Stimulated activated CD4-positive, alpha-beta T cell treated with anti-CD3 and anti-CD28 coated beads, TNF-alpha, amount 100 ng/mL, for 1 hour (primary cell): ENCODE data around the gene SCN10A.
A peak's percentile ranks its signal among the peaks of the same experiment; 100 is the strongest.

Experiments used
- DNase-seq, 3 donors: peaks; one replicate each; pipeline ENCODE4 v3.0.0-alpha.2; 2020; ENCODE audit warnings: low read depth in 3 of 3, low spot score in 1 of 3

Gene SCN10A

DNA sequence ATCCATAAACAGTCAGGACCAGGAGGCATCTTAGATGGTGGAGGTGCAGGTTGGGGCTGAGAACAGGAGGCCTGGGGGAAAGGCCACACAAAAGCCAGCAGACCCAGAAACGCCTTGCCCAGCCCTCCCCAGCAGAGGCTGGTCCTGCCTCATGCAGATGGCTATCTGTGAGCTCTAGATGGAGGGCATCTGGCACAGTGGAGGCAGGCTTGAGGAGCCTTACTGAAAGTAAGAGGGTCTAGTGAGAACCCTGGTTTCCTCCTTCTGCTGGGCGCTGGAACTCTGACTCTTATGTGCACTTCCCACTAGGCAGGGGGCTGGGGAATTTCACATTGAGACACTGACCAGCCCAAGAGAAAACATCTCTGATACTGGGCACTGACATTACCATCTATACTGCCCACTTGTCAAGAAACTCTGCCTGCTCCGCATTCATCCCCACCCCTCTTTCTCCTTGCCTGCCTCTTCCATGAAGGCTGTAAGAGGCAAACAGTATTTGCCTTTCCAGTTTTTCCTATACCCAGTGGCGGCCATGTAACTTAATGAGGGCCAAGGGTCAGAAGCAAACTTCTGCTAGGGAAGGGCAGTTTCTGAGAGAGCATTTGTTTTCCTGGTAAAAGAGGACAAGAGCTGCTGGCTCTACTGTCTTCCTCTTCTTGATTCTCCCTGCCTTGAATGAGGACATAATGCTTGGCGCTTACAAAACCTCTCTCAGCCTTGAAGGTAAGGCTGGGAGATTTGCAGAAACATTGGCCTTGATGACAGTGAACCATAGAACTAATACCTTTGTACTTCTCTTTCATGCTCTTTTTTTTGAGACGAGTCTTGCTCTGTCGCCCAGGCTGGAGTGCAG lies 162.1 kb downstream of the SCN10A start:
- no peak for DNase-seq

DNA sequence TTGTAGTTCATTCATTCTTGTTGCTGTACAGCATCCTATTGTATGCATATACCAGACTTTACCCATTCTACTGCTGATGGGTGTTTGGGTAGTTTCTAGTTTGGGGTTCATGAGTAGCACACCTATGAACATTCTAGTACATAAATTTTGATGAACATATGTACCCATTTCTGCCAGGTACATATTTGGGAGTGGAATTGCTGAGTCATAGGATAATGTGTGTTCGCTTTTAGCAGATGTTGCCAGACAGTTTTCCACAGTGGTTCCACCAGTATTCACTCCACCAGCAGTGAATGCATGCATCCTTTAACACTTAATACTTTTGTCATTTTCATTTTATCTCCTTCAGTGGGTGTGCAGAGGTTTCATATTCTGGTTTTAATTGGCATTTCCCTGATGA lies 163.1 kb downstream of the SCN10A start:
- no peak for DNase-seq

DNA sequence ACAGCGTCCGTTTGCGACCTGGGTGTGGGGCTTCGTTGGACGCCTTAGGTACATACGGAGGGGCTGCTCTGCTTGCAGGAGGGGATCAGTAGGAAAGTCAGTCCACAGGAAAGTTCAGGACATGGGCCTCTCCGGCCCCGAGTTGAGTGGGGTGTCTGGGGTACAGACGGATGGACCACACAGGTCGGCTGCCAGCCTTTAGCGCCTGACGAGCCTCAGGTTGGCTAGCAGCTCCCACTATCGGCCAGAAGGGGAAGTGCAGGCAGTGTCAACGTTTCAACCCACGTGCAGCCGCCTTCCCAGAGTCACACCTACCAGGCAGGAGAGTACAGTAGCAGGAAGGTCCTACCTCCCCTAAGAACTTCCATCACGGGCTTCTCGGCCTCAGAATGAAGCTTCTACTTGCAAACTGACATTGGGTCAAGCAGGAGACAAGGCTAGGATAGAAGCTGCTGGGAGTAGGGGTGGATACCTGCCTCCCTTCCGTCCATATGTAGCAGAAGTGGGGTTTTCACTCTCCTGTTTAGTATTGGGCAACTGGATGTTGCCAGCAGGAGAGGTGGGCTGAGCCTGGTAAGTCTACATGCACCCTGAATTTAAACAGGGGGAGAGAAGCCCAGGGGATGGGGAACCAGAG lies 164.7 kb downstream of the SCN10A start:
- peak; percentile 11 to 56 (median 37) for DNase-seq

DNA sequence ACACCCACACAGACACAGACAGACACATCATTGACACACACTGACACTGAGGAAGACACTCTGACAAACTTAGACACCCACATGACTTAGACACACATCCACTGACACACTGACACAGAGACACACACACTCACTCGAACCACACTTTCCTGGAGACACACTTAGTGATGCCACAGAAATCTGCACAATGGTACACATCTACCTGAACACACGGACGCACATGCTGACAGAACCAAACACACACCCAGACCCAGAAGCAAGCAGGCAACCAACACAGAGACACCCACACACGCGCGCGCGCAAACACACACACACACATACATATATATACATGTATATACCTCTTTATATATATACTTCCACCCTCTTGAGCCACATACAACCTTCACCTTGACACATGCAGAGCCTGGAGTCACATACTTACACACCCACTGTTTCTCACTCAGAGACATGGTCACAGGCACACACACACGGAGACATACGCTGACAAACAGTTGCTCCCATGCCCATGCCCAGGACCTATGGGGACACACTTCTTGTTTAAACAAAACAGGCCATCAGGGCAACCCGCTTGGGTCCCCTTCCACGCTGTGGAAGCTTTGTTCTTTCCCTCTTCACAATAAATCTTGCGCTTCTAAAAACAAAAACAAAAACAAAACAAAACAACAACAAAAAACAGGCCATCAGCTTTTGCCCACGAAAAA lies 165.6 kb downstream of the SCN10A start:
- DNase-seq, result no peak

DNA sequence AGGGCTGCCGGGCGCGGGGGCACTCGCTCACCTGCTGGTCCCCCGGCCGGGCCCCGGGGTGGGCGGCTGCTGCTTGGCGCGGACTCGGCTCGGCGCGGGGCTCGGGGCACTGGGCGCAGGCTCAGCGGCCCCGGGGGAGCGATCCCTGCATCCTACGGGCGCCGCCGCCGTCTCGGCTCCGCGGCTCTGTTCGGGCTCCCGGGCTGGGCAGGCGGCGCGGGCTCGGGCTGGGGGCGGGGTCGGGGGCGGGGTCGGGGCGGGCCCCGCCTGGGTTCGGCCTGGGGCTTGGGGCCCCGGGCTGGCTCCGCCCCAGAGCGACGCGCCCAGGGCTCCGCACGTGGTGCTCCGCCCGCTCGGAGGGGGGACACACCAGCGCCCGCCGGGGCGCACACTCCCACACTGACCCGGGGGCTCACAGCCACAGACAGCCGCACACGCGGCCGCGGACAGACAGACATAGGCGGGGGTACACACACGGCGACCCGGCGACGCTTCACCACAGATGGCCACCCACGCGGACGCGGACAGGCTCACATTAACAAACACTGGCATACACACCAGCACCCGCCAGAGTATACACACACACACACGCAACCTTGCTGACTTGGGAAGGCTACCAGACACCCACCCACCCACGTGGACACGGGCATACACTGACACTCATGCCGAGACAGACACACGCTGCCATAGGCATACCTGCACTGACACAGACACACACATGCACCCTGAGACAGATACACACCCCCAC lies 166.3 kb downstream of the SCN10A start, which contains the start of gene SCN5A:
Gene SCN5A, minus strand, starts transcription at position 188 of the 748 bp plus-strand sequence. CDS start 16,380 bp downstream, outside the sequence.
- peak; percentile 8 to 40 (median 31) for DNase-seq

DNA sequence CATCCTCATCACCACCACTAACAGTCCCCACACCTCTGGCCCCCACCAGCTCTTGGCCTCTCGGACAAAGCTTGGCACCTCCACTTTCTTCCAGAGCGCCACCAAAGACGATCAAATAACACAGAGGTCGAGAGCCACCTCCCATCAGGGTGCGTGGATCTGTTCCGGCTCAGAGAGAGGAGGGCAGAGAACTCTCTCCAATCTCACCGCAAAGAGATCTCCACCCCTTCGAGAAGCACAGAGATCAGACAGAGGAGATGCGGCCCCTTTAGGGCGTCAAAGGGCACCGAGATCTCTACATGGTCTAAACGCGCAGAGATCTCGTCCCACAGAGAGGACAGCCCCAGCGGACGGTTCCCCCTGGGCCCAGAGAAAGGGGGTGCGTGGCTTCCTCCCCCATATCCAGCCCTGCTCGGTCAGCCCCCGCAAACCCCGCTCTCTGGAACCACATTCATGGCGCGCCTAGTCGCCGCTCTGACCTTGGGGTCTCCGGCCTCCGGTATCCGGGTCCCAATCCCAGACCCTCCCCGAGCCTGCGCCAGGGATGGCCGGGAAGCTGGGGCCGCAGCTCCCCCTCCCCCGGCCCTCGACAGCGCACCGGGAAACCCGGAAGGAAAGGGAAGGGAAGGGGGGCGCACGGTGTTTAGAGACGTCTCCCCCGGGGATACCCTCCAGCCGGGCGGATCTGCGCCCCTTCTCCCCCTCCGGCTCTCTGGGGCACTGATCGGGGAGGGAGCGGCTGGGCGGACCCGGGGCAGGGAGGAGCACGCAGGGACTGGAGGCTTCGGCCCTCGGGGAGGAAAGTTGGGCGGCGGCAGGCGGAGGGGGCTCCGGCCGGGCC lies 167.1 kb downstream of the SCN10A start:
- DNase-seq, result no peak

DNA sequence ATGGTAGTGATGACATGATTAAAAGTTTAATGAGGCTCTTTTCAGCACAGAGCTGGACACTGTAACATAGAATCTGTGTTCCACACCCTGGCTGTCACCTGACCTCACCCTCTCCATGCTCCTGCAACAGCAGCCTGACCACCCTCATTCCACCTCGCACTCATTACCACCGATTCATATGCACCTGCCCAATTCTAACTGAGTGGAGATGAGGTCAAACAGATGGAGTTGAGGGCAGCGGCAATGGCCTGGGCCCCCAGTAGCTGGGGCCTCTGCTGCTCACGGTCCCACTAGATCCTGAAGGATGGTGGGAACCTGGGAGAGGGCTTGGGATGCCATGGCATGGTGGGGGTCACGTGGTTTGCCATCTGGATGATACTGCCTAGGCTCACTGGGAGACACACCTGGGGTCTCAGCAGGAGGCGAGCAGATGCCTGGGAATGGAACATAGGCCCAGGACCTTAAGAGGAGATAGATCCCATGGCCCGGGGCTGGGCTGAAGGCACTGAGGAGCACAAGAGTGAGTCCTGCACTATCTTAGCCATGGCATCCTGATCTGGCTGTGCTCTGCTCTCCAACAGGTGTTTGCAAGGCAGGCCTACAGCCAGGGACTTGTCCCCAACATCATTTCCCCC lies 167.9 kb downstream of the SCN10A start:
- no peak for DNase-seq

DNA sequence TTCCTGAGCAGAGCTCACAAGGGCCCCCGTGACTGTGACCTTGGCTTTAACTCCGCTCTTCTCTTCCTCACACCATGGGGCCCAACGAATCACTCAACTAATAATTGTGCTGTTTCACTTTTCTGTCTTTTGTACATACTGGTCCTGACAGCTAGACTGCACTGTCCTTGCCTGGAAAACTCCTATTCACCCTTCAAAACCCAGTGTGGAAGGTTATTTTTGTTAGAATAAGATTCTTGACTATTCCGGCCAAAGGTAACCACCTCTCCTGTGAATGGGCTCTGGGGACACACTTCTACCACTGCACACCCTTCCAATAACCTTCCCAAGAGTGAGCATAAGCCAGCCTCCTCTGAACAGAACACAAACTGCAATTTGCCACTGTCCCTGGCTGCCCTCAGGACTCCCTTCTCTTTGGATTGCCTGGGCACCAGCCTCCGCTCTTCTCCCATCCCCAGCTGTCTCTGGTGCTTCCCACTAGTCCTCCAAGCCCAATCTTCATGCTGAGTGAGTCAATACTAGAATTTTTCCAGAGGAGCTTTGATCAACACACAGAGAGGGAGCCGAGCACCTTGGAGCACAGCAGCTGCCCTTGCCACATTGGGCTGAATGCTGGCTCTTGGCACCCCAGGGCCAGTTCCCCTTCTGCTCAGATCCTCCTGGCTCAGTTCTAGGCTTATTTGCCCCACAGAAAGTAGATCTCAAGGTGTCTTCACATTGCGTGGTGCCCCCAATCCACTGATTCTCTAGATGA lies 168.6 kb downstream of the SCN10A start:
- DNase-seq, result no peak
